ENCODE data around the gene OR2S2. TPM values are rescaled to one million over a fixed set of nuclear protein-coding genes. Genes with fewer than 3 reads are reported as not detected.

Gene OR2S2
- total and polyA plus RNA-seq, 2 of the 4 experiments (the other 2 are of a cell fraction), result 0.46 to 0.90 TPM

DNA sequence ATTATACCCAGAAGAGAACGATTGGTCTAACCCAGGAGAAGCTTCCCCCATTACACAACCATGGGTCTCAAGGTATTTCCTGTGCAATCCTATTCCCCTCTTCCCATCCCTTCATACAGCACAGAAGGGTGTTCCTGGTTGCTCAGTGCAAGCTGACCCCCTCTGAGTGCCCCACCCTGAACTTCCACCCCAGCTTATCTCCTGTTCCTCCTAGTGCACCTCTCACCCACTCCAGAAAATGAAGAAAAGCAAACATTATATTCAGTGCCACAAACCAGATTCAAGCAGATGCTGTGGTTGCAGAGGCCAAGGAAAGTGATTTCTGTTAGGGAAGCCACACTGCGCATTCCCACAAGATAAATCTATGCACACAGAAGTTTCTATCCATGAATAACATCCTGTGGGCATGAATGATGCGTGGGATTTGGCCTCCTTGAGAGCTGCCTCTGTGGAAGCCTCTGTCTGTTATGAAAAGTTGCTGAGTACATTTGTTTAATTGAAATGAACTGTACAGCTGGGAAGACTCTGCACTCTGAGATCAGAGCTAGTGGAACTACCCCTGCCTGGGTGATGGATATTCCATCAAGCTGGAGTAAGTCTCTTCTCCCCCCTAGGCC is 2.2 kb upstream of the OR2S2 start:
- DNase-seq (peak; percentile 92), ATAC-seq (ENCODE audit: low read depth) (peak; percentile 58)
- in situ Hi-C loops (cut with MboI; ENCODE audit: low sequenced_read_pairs) (loop anchor here (5.0 to 10.0 kb wide), 2 partner anchors 57 to 215 kb away; no protein-coding TSS in a partner anchor), intact Hi-C loops (cut with micrococcal nuclease) (loop anchor here (5.0 kb wide), 1 partner anchor 37 kb away; no protein-coding TSS in a partner anchor), dilution Hi-C loops (cut with HindIII; ENCODE audit: low sequenced_read_pairs, unreplicated experiment) (no loop called here)
- H3K36me3 ChIP-seq (ENCODE audit: control insufficient read depth, insufficient read depth, low read length), result no peaks in the 10 kb centered on the region
- peak overlapping the region; percentile 50 for H3K27ac ChIP-seq (ENCODE audit: insufficient read depth, low read length)
- BruUV-seq (replicated peaks), result no TSS peak
- peak overlapping the region; percentile 50 for H3K23ac ChIP-seq (ENCODE audit: low read depth, low read length)
- H2BK15ac ChIP-seq (ENCODE audit: low read depth, low read length), result peak overlapping the region; percentile 70; the same call in 2 of the 3 replicates
- peak overlapping the region; percentile 96 for H2AK5ac ChIP-seq (ENCODE audit: low read depth, low read length)
- H3K4ac ChIP-seq (ENCODE audit: low read depth, low read length), result peak overlapping the region; percentile 84
- TF ChIP-seq CEBPB (IDR thresholded peaks at IDR 0.05; ENCODE audit: low read depth, low read length) (0 out of 2 replicates have a peak, but pooled peaks have one; percentile 8), NFE2L2 (IDR thresholded peaks at IDR 0.05; ENCODE audit: low read depth, low read length) (no peak), RCOR1 (IDR thresholded peaks at IDR 0.05; ENCODE audit: insufficient replicate concordance, low read length) (peak; percentile 24), BHLHE40 (IDR thresholded peaks at IDR 0.05; ENCODE audit: low read depth, low read length) (0 out of 2 replicates have a peak, but pooled peaks have one; percentile 14), MAFK (IDR thresholded peaks at IDR 0.05; ENCODE audit: low read depth, low read length) (peak; percentile 32; the same call in 1 of the 2 replicates), CHD1 (IDR thresholded peaks at IDR 0.05; ENCODE audit: low read depth, low read length) (no peak)
- peaks cover 14% of the 10 kb centered on the region for H3K9me1 ChIP-seq (ENCODE audit: insufficient read depth, low read length)
- no peak overlapping the region for H3K4me3 ChIP-seq (ENCODE audit: insufficient read depth, low read depth, low read length)
- peak overlapping the region; percentile 81; the same call in 1 of the 2 replicates for H2BK120ac ChIP-seq (ENCODE audit: low read depth, low read length)
- H3K9ac ChIP-seq (ENCODE audit: low read depth, low read length), result no peak overlapping the region
- peak overlapping the region; percentile 20 to 76; a peak in 3 of 4 replicates for H4K8ac ChIP-seq (ENCODE audit: low read depth in 2 of 2, low read length in 2 of 2)
- H3K4me1 ChIP-seq (ENCODE audit: control insufficient read depth, insufficient read depth, low read length), result peaks cover 25% of the 10 kb centered on the region
- H2AK9ac ChIP-seq (replicated peaks; ENCODE audit: low read depth, low read length, poor library complexity), result peak overlapping the region; percentile 38
- H2AFZ ChIP-seq (replicated peaks; ENCODE audit: low read length, poor library complexity), result peak overlapping the region; percentile 68
- H4K91ac ChIP-seq (ENCODE audit: insufficient read depth, low read depth, low read length), result peak overlapping the region; percentile 54
- ChIA-PET POLR2A (ENCODE audit: unreplicated experiment) (no interaction called here), CTCF (interaction anchor here (1.2 to 1.9 kb wide), 3 partner anchors 48 to 63 kb away, joined by 3 to 11 read pairs (median 3); no protein-coding TSS in a partner anchor)
- H3K79me1 ChIP-seq (ENCODE audit: low read depth in 1 of 2, low read length in 2 of 2), result no peaks in the 10 kb centered on the region; a peak in 1 of 4 replicates
- no peaks in the 10 kb centered on the region for H3K27me3 ChIP-seq (ENCODE audit: control insufficient read depth, insufficient read depth, low read length)
- 0 out of 2 replicates have a peak overlapping the region, but pooled peaks have one; percentile 12 for H3K4me2 ChIP-seq (ENCODE audit: low read depth, low read length)
- peak overlapping the region; percentile 33; the same call in 1 of the 2 replicates for H4K5ac ChIP-seq (ENCODE audit: low read depth, low read length)
- H2BK5ac ChIP-seq (ENCODE audit: low read depth, low read length, poor library complexity, severe bottlenecking), result peak overlapping the region; percentile 78
- H2BK20ac ChIP-seq (ENCODE audit: low read depth, low read length), result peak overlapping the region; percentile 86
- peak overlapping the region; percentile 46 for H3K18ac ChIP-seq (ENCODE audit: low read depth, low read length)
- H4K20me1 ChIP-seq (ENCODE audit: insufficient read depth, low read length), result no peaks in the 10 kb centered on the region
- no peaks in the 10 kb centered on the region for H3K9me3 ChIP-seq (ENCODE audit: control insufficient read depth, insufficient read depth, low read length)
- no CpG with 5 or more reads among the region's 3 CpGs for whole genome bisulfite sequencing, 2 experiments (ENCODE audit: extremely low coverage in 2 of 2, insufficient read length in 1 of 2)
- H3K14ac ChIP-seq (replicated peaks; ENCODE audit: low read depth, low read length), result peak overlapping the region; percentile 63
- H3K56ac ChIP-seq (ENCODE audit: extremely low read depth, insufficient read depth, low read length), result no peak overlapping the region

Measured in IMR-90 (cell line).